BLaER1 (cell line): ENCODE measurements around the gene B2M.
A peak's percentile ranks its signal among the peaks of the same experiment; 100 is the strongest.

ENCODE experiments used
- H3K27ac ChIP-seq: shearing (Covaris generic); formaldehyde crosslinking; 2 replicates; pipeline ENCODE4 v1.8.1; 2022
- H3K27me3 ChIP-seq: shearing (Covaris generic); formaldehyde crosslinking; 2 replicates; pipeline ENCODE4 v1.8.1; 2022
- H3K36me3 ChIP-seq: shearing (Covaris generic); formaldehyde crosslinking; 2 replicates; pipeline ENCODE4 v1.8.1; 2022
- H3K4me1 ChIP-seq: shearing (Covaris generic); formaldehyde crosslinking; 2 replicates; pipeline ENCODE4 v1.8.1; 2022
- H3K4me2 ChIP-seq: shearing (Covaris generic); formaldehyde crosslinking; 2 replicates; pipeline ENCODE4 v1.8.1; 2022
- H3K4me3 ChIP-seq: shearing (Covaris generic); formaldehyde crosslinking; 2 replicates; pipeline ENCODE4 v1.8.1; 2022
- H3K9ac ChIP-seq: shearing (Covaris generic); formaldehyde crosslinking; 2 replicates; pipeline ENCODE4 v1.8.1; 2022
- H3K9me3 ChIP-seq: shearing (Covaris generic); formaldehyde crosslinking; 2 replicates; pipeline ENCODE4 v1.8.1; 2022
- H4K20me1 ChIP-seq: shearing (Covaris generic); formaldehyde crosslinking; 2 replicates; pipeline ENCODE4 v1.8.1; 2022
- Cebpa-rat ChIP-seq: shearing (Covaris generic); IDR thresholded peaks from 2 replicates; pipeline ENCODE4 v1.8.1; 2022

The B2M gene

GRCh38 chr15:44711096-44711742, at the start of gene B2M, which contains the start of gene PATL2:
Gene B2M, plus strand, starts transcription at chr15:44711517. Its CDS starts 30 bp downstream, at chr15:44711547.
Gene PATL2, minus strand, starts transcription at chr15:44711323. Its CDS starts 34,833 bp downstream, at chr15:44676490.
- no peak for TF ChIP-seq Cebpa-rat
- H3K27ac ChIP-seq: peak within 1 kb of the TSS; percentile 98
- no peaks in the 10 kb centered on the region for H3K27me3 ChIP-seq
- no peaks in the 10 kb centered on the region for H3K9me3 ChIP-seq
- peaks cover 48% of the 10 kb centered on the region for H4K20me1 ChIP-seq
- peak within 1 kb of the TSS; percentile 97 for H3K4me3 ChIP-seq
- H3K4me1 ChIP-seq: peaks cover 42% of the 10 kb centered on the region
- peak within 1 kb of the TSS; percentile 89 for H3K4me2 ChIP-seq
- H3K36me3 ChIP-seq: peaks cover 42% of the 10 kb centered on the region
- peak within 1 kb of the TSS; percentile 99 for H3K9ac ChIP-seq

GRCh38 chr15:44661576-44661975, 49.7 kb upstream of the B2M start:
- Histone ChIP-seq H3K9me3 (no peaks in the 10 kb centered on the region), H3K9ac (no peak overlapping the region), H3K36me3 (peaks cover 18% of the 10 kb centered on the region), H3K27ac (no peak overlapping the region), H3K27me3 (no peaks in the 10 kb centered on the region), H3K4me2 (peak overlapping the region; percentile 76), H3K4me3 (no peak overlapping the region), H4K20me1 (no peaks in the 10 kb centered on the region), H3K4me1 (peaks cover 23% of the 10 kb centered on the region)
- no peak for TF ChIP-seq Cebpa-rat

GRCh38 chr15:44662478-44663409, 48.6 kb upstream of the B2M start:
- peaks cover 23% of the 10 kb centered on the region for H3K4me1 ChIP-seq
- H3K4me2 ChIP-seq: peak overlapping the region; percentile 76
- no peak for TF ChIP-seq Cebpa-rat
- H4K20me1 ChIP-seq: no peaks in the 10 kb centered on the region
- peak overlapping the region; percentile 99 for H3K27ac ChIP-seq
- H3K4me3 ChIP-seq: peak overlapping the region; percentile 88
- peaks cover 12% of the 10 kb centered on the region for H3K36me3 ChIP-seq
- H3K9ac ChIP-seq: peak overlapping the region; percentile 94
- H3K27me3 ChIP-seq: no peaks in the 10 kb centered on the region
- no peaks in the 10 kb centered on the region for H3K9me3 ChIP-seq

DNA sequence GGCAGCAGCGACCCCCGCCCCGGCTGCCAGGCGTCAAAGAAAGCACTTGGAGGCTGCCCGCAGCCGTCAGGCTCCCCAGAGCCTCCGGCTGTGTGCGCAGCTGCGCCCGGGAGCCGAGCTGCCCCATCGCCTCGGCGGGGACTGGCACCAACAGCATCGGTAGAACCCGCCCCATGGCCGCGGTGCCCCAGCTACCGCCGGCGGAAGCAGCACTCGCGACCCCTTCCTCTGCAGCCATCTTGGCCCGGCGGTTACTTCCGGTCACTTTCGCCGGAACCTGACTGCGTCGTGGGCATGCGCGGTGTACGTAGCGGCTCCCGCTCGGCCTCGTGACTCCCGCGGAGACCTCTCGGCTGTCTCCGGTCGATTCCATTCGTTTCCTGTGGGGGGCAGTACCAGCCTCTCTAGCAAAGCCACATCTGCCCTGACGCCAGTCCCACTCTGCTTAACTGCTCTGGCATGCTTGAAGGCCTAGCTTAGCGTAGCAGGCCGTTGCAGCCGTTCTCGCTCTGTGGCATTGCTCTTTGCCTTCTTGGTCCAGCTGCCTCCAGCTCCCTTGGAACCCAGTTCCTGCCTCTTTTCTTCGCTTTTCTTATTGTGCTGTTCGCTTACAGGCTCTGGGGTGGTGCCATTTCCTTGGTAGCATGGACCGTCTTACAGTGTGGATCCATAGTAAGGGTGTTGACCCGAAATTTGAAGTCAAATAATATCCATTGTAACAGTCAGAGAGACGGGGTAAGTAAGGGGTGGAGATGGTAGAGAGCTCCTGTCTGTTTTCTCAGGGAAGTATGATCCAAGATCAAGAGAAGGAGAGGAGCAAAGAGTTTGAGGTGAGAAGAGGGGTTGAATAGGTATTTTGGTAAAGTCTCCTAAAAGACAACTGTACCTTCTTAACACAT, 47.7 kb upstream of the B2M start, which contains the start of gene SPG11:
SPG11 (minus strand) TSS at position 253 of the 899 bp plus-strand sequence; CDS start at position 238, 15 bp downstream.
- Histone ChIP-seq H3K9me3 (no peaks in the 10 kb centered on the region), H3K27me3 (no peaks in the 10 kb centered on the region), H3K27ac (peak within 1 kb of the TSS; percentile 99), H3K9ac (peak within 1 kb of the TSS; percentile 94), H3K4me1 (peaks cover 26% of the 10 kb centered on the region), H4K20me1 (no peaks in the 10 kb centered on the region), H3K4me2 (peak within 1 kb of the TSS; percentile 76), H3K4me3 (peak within 1 kb of the TSS; percentile 88), H3K36me3 (peaks cover 12% of the 10 kb centered on the region)
- TF ChIP-seq Cebpa-rat: no peak

- Histone ChIP-seq H3K36me3 (no peaks in the 10 kb centered on the region), H3K9me3 (no peaks in the 10 kb centered on the region), H4K20me1 (no peaks in the 10 kb centered on the region), H3K9ac (no peak overlapping the region), H3K27ac (no peak overlapping the region), H3K4me1 (peaks cover 37% of the 10 kb centered on the region), H3K4me3 (no peak overlapping the region), H3K27me3 (no peaks in the 10 kb centered on the region), H3K4me2 (no peak overlapping the region)
- no peak for TF ChIP-seq Cebpa-rat
Measured at GRCh38 chr15:44666210-44667038, 44.9 kb upstream of the B2M start.

- TF ChIP-seq Cebpa-rat: no peak
- no peak overlapping the region for H3K4me3 ChIP-seq
- no peaks in the 10 kb centered on the region for H4K20me1 ChIP-seq
- no peaks in the 10 kb centered on the region for H3K9me3 ChIP-seq
- H3K4me2 ChIP-seq: no peak overlapping the region
- H3K9ac ChIP-seq: no peak overlapping the region
- no peak overlapping the region for H3K27ac ChIP-seq
- no peaks in the 10 kb centered on the region for H3K27me3 ChIP-seq
- H3K36me3 ChIP-seq: no peaks in the 10 kb centered on the region
- H3K4me1 ChIP-seq: peaks cover 32% of the 10 kb centered on the region
Measured at GRCh38 chr15:44667039-44667360, 44.3 kb upstream of the B2M start.

GRCh38 chr15:44668921-44669320, 42.4 kb upstream of the B2M start:
- Histone ChIP-seq H3K27ac (peak overlapping the region; percentile 47), H3K4me3 (no peak overlapping the region), H3K4me2 (peak overlapping the region; percentile 40), H3K9me3 (no peaks in the 10 kb centered on the region), H3K9ac (0 out of 2 replicates have a peak overlapping the region, but pooled peaks have one; percentile 39), H4K20me1 (no peaks in the 10 kb centered on the region), H3K36me3 (no peaks in the 10 kb centered on the region), H3K4me1 (peaks cover 22% of the 10 kb centered on the region), H3K27me3 (no peaks in the 10 kb centered on the region)
- no peak for TF ChIP-seq Cebpa-rat

DNA sequence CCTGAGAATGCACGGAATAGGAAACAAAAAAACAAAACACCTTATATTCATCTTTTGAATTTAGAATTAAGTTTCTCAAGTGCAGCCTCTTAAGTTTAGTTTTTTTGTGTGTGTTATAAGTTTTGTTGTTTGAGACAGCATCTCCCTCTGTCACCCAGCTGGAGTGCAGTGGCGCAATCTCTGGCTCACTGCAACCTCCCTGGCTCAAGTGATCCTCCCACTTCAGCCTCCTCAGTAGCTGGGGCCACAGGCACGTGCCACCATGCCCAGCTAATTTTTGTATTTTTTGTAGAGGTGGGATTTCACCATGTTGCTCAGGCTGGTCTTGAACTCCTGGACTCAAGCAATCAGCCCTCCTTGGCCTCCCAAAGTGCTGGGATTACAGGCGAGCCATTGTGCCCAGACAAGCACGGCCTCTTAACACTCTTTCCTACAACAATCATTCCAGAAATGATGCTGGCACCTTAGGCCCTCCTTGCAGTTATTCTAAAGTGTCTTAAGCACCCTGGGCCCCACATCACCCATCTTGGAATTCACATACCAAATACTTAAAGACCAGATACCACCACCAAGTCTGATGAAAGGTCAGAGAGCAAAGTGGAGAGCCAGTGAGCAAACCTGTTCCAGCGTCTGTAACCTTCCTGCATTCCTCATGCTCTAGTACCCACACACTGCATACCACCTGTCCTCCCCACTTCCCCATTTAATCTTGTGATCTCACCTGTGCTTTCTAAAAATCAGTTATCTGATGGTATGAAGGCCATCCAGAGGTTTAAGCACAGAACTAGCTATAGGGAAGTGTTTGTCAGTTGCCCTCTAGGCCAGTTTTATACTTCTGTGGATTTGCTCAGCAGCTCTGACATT, 41.0 kb upstream of the B2M start:
- Histone ChIP-seq H3K4me1 (peaks cover 15% of the 10 kb centered on the region), H3K27ac (no peak overlapping the region), H4K20me1 (no peaks in the 10 kb centered on the region), H3K36me3 (no peaks in the 10 kb centered on the region), H3K4me3 (no peak overlapping the region), H3K4me2 (no peak overlapping the region), H3K9ac (no peak overlapping the region), H3K27me3 (no peaks in the 10 kb centered on the region), H3K9me3 (no peaks in the 10 kb centered on the region)
- TF ChIP-seq Cebpa-rat: no peak
